ENCODE measurements around the gene ABI3BP.

- no peak for TF ChIP-seq POLR2A (IDR thresholded peaks at IDR 0.05; ENCODE audit: low read length)
- no peak for TF ChIP-seq GATA1 (IDR thresholded peaks at IDR 0.05; ENCODE audit: low read depth, low read length)
These were observed 233.3 kb downstream of the ABI3BP start for GRCh38 chr3:100759950-100760349.
